AG04450 (cell line): ENCODE results near the gene FBN1. TPM values are rescaled to one million over a fixed set of nuclear protein-coding genes. Genes with fewer than 3 reads are reported as not detected.

Source experiments
- CTCF ChIA-PET: fragments of 300-600, 350-600 bp; formaldehyde crosslinking; extraction: SDS; loops from one replicate; lab custom pipeline; 2022; ENCODE audit warnings: antibody characterized with exemption, inconsistent platforms; lab: Charles Lee
- POLR2A ChIA-PET: fragments of 350-600 bp; formaldehyde crosslinking; extraction: SDS; loops from one replicate; lab custom pipeline; 2021; ENCODE audit warnings: antibody characterized with exemption, inconsistent platforms; lab: Yijun Ruan, JAX
- DNase-seq: peaks from one replicate; pipeline ENCODE4 v3.0.0-alpha.2; 2011; ENCODE audit warnings: low read depth, low spot score
- H3K27ac ChIP-seq: one replicate; pipeline ENCODE4 v1.5.1; 2012; ENCODE audit warnings: low read depth, low read length, control low read depth
- H3K27me3 ChIP-seq: one replicate; pipeline ENCODE4 v1.6.0; 2012; ENCODE audit warnings: low read length; ENCODE audit not compliant: control insufficient read depth, insufficient read depth
- H3K4me3 ChIP-seq: 2 replicates; pipeline ENCODE4 v1.5.1; 2011; ENCODE audit warnings: mild to moderate bottlenecking, low read depth, low read length, control low read depth
- H3K9me3 ChIP-seq: 2 replicates; pipeline ENCODE4 v1.5.1; 2012; ENCODE audit warnings: low read length; ENCODE audit not compliant: control insufficient read depth, insufficient read depth
- polyA plus RNA-seq: library from polyadenylated mRNA; depleted of rRNA; stranded (reverse); fragments of >200 nt; gene quantifications from 2 replicates; pipeline ENCODE4 v1.2.3, GENCODE V29; 2011
- TF ChIP-seq, protein P1 (sequence below): IDR thresholded peaks from 2 replicates; pipeline ENCODE4 v1.5.1; 2011; ENCODE audit warnings: low read depth, low read length, control low read depth, inconsistent platforms

FBN1 gene
- polyA plus RNA-seq, 1 experiment, result 530 TPM

- ChIA-PET CTCF (interaction anchor here (0.7 kb wide), 1 partner anchor 107 kb away, joined by 3 read pairs; no protein-coding TSS in a partner anchor), POLR2A (interaction anchor here (0.8 kb wide), 1 partner anchor 104 kb away, joined by 3 read pairs; no protein-coding TSS in a partner anchor)
- Histone ChIP-seq H3K9me3 (no peaks in the 10 kb centered on the region), H3K27me3 (no peaks in the 10 kb centered on the region), H3K27ac (no peak overlapping the region), H3K4me3 (peak overlapping the region; percentile 90)
- TF ChIP-seq, protein P1, sequence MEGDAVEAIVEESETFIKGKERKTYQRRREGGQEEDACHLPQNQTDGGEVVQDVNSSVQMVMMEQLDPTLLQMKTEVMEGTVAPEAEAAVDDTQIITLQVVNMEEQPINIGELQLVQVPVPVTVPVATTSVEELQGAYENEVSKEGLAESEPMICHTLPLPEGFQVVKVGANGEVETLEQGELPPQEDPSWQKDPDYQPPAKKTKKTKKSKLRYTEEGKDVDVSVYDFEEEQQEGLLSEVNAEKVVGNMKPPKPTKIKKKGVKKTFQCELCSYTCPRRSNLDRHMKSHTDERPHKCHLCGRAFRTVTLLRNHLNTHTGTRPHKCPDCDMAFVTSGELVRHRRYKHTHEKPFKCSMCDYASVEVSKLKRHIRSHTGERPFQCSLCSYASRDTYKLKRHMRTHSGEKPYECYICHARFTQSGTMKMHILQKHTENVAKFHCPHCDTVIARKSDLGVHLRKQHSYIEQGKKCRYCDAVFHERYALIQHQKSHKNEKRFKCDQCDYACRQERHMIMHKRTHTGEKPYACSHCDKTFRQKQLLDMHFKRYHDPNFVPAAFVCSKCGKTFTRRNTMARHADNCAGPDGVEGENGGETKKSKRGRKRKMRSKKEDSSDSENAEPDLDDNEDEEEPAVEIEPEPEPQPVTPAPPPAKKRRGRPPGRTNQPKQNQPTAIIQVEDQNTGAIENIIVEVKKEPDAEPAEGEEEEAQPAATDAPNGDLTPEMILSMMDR, result peak; percentile 36; the same call in 1 of the 2 replicates
- DNase-seq, result no peak
Measured at GRCh38 chr15:48641416-48641815, 4.1 kb downstream of the FBN1 start.

GRCh38 chr15:48638963-48639362 lies 6.5 kb downstream of the FBN1 start:
- CTCF ChIA-PET, result interaction anchor here (0.9 to 1.2 kb wide), 2 partner anchors 164 to 218 kb away, joined by 3 to 4 read pairs; no protein-coding TSS in a partner anchor
- TF ChIP-seq, protein P1, result no peak
- no peaks in the 10 kb centered on the region for H3K9me3 ChIP-seq
- no peak overlapping the region for H3K4me3 ChIP-seq
- H3K27ac ChIP-seq, result no peak overlapping the region
- DNase-seq, result no peak
- H3K27me3 ChIP-seq, result no peaks in the 10 kb centered on the region
- POLR2A ChIA-PET, result no interaction called here

DNA sequence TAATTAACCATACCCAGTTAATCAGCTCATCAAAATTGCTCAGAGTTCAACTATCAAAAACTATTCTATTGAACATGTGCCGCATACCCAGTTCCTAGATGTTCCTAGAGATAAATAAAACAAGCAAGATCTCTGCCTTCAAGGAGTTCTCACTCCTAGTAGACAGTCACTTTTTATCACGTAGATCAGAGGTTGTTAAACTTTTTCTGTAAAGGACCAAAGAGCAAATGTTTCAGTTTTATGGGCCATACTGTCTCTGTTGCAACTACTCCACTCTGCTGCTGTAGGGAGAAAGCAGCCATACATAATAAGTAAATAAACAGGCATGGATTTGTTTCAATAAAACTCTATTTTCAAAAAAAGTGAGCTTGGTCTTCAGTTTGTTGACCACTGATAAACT lies 7.9 kb downstream of the FBN1 start:
- ChIA-PET CTCF (interaction anchor here (1.2 kb wide), 1 partner anchor 219 kb away, joined by 4 read pairs; no protein-coding TSS in a partner anchor), POLR2A (interaction anchor here (0.7 to 0.9 kb wide), 3 partner anchors 19 to 1728 kb away, joined by 3 to 5 read pairs (median 3); no protein-coding TSS in a partner anchor)
- H3K9me3 ChIP-seq, result no peaks in the 10 kb centered on the region
- H3K27me3 ChIP-seq, result no peaks in the 10 kb centered on the region
- H3K4me3 ChIP-seq, result no peak overlapping the region
- no peak for DNase-seq
- TF ChIP-seq, protein P1, result no peak
- no peak overlapping the region for H3K27ac ChIP-seq

GRCh38 chr15:48636511-48636910 lies 9.0 kb downstream of the FBN1 start:
- Histone ChIP-seq H3K27ac (no peak overlapping the region), H3K9me3 (no peaks in the 10 kb centered on the region), H3K4me3 (no peak overlapping the region), H3K27me3 (no peaks in the 10 kb centered on the region)
- no peak for DNase-seq
- TF ChIP-seq, protein P1, result no peak
- ChIA-PET CTCF (no interaction called here), POLR2A (no interaction called here)

DNA sequence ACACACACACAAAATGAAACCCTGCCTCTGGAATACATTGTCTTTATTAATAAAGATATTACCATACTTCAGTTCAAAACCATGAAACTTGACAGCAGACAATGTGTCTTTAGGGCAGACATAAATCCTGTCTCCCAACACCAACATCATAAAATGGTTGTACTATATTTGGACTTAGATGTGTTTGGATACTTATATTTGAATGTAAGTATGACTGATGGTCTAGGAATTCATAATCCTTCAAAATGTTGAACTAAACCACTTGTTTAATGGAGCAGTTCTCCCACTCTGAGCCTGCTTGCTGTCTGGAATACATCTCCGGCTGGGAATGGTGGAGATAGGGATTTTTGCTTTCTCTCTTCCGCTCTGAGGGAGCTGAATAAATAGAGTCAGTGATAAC lies 10.6 kb downstream of the FBN1 start:
- POLR2A ChIA-PET, result no interaction called here
- Histone ChIP-seq H3K27me3 (no peaks in the 10 kb centered on the region), H3K9me3 (no peaks in the 10 kb centered on the region), H3K4me3 (no peak overlapping the region), H3K27ac (no peak overlapping the region)
- CTCF ChIA-PET, result interaction anchor here (0.6 kb wide), 1 partner anchor 511 kb away, joined by 5 read pairs; no protein-coding TSS in a partner anchor
- no peak for DNase-seq
- TF ChIP-seq, protein P1, result no peak
